Upper lobe of right lung (tissue), 1 donor: ENCODE results near the gene LMOD2. TPM values are rescaled to one million over a fixed set of nuclear protein-coding genes. Genes with fewer than 3 reads are reported as not detected.

Experiments used
- ATAC-seq: fragments of 200-7000 bp; cut with Tn5 transposase; one replicate; pipeline ENCODE4 v1.9.1; 2020; ENCODE audit warnings: mild to moderate bottlenecking, moderate library complexity
- DNase-seq: peaks from one replicate; pipeline ENCODE4 v3.0.0-alpha.2; 2020
- H3K27ac ChIP-seq: fragments of 200-600 bp; one replicate; pipeline ENCODE4 v1.8.0; 2022
- H3K27me3 ChIP-seq: fragments of 200-600 bp; one replicate; pipeline ENCODE4 v1.8.0; 2022; ENCODE audit warnings: mild to moderate bottlenecking
- H3K36me3 ChIP-seq: fragments of 200-600 bp; one replicate; pipeline ENCODE4 v1.8.0; 2022
- H3K4me1 ChIP-seq: fragments of 200-600 bp; one replicate; pipeline ENCODE4 v1.8.0; 2022
- H3K4me3 ChIP-seq: fragments of 200-600 bp; one replicate; pipeline ENCODE4 v1.8.0; 2022; ENCODE audit warnings: mild to moderate bottlenecking
- H3K9me3 ChIP-seq: fragments of 200-600 bp; one replicate; pipeline ENCODE4 v1.8.0; 2022
- intact Hi-C: fragments of 100-400 bp; cut with DNase I; formaldehyde crosslinking; loops from one replicate; pipeline ENCODE4 v1.11.0; 2022
- total RNA-seq: library from RNA; stranded (reverse); fragmentation: NEBNext Ultra II Directional; extraction: Animal tissue kit (Norgen Biotek cat#: 25700); gene quantifications from one replicate; pipeline ENCODE4 v1.2.1, GENCODE V29; 2021
- TF ChIP-seq, protein P1 (sequence below): fragments of 200-600 bp; IDR thresholded peaks from one replicate; pipeline ENCODE4 v1.8.0; 2022; ENCODE audit warnings: antibody characterized with exemption
- donor health status: DM: no; HTN: yes; CAD: no; lungs with severe emphysema.

LMOD2 gene
- total RNA-seq, 1 donor from 2014 or later: 0.17 TPM

DNA sequence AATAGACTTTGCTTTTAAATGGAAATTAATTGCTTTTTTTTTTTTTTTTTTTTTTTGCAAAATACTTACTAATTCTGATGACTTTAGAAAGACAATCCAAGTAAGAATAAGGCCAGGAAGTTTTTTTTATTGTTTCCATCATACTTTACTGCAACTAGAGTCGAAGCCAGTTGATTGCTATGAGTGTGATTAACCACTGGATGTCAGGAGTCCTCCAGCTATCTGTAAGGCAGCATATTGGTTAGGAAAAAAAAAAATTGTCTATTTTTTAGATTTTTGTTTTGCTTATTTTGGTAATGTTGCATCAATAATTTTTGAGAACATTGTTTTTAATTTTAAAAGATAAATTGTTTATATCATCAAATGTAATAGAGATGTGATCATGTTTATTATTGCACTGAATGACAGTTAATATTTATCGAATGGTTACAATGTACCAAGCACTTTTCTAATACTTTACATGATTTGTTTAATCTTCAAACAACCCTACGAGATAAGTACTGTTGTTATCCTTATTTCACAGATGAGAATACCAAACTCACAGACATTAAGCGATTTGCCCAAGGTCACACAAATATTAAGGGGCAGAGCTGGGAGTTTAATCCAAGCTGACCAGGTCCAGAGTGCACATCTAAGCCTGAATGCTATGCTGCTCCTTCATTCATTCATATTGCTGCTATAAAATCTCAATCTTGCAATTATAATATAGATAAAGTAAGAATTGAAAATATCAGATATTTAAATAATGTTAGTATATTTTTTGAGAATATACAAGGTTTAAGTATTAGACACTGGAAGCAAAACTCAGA, 19.9 kb upstream of the LMOD2 start:
- DNase-seq: no peak
- Histone ChIP-seq H3K4me1 (no peaks in the 10 kb centered on the region), H3K4me3 (no peak overlapping the region), H3K27ac (no peak overlapping the region), H3K9me3 (no peaks in the 10 kb centered on the region), H3K27me3 (no peaks in the 10 kb centered on the region), H3K36me3 (no peaks in the 10 kb centered on the region)
- no peak for ATAC-seq
- TF ChIP-seq, protein P1, sequence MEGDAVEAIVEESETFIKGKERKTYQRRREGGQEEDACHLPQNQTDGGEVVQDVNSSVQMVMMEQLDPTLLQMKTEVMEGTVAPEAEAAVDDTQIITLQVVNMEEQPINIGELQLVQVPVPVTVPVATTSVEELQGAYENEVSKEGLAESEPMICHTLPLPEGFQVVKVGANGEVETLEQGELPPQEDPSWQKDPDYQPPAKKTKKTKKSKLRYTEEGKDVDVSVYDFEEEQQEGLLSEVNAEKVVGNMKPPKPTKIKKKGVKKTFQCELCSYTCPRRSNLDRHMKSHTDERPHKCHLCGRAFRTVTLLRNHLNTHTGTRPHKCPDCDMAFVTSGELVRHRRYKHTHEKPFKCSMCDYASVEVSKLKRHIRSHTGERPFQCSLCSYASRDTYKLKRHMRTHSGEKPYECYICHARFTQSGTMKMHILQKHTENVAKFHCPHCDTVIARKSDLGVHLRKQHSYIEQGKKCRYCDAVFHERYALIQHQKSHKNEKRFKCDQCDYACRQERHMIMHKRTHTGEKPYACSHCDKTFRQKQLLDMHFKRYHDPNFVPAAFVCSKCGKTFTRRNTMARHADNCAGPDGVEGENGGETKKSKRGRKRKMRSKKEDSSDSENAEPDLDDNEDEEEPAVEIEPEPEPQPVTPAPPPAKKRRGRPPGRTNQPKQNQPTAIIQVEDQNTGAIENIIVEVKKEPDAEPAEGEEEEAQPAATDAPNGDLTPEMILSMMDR: peak; percentile 51
- intact Hi-C loops: loop anchor here (10.0 kb wide), 1 partner anchor 229 kb away; no protein-coding TSS in a partner anchor

DNA sequence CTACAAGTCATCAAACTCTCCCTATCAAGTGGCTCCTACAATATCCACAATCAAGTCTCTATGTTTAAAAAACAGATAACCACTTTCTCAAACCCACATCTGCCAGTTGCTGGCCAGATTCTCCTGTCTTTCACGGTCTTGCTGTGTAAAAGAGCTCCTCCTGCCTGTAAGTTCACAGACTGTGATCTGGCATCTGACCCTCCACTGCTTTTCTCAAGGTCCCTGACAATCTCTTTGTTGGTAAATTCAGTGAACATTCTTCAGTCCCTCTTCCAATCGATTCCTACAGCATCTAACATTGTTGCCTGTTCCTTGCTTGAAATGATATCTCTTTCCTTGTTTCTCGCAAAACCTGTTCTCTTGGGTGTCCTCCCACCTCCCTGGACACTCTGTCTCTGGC, 18.5 kb upstream of the LMOD2 start:
- ATAC-seq (no peak), DNase-seq (no peak)
- no peaks in the 10 kb centered on the region for H3K27me3 ChIP-seq
- no peaks in the 10 kb centered on the region for H3K9me3 ChIP-seq
- H3K4me1 ChIP-seq: no peaks in the 10 kb centered on the region
- intact Hi-C loops: loop anchor here (10.0 kb wide), 1 partner anchor 228 kb away; no protein-coding TSS in a partner anchor
- no peak overlapping the region for H3K4me3 ChIP-seq
- TF ChIP-seq, protein P1: no peak
- no peak overlapping the region for H3K27ac ChIP-seq
- H3K36me3 ChIP-seq: no peaks in the 10 kb centered on the region

DNA sequence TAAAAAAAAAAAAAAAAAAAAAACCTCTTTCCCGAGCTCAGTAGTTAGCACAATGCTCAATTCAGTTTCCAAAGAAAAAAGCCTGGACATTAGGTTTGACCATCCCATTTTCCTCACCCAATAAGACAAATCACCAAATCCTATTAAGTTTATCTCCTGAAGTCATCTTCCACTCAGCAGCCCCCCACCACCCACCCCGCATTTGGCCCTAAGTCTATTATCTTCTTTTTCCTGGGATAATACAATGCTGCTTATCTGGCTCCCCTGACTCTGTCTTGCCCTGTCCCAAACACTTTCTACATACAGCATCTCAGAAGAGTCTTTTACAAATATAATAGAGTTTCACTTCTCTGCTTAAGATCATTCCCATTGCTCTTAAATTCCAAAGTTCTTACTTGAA, 17.8 kb upstream of the LMOD2 start:
- TF ChIP-seq, protein P1: no peak
- Histone ChIP-seq H3K4me3 (no peak overlapping the region), H3K27me3 (no peaks in the 10 kb centered on the region), H3K4me1 (no peaks in the 10 kb centered on the region), H3K27ac (no peak overlapping the region), H3K9me3 (no peaks in the 10 kb centered on the region), H3K36me3 (no peaks in the 10 kb centered on the region)
- ATAC-seq (no peak), DNase-seq (no peak)
- intact Hi-C loops: loop anchor here (10.0 kb wide), 1 partner anchor 227 kb away; no protein-coding TSS in a partner anchor

DNA sequence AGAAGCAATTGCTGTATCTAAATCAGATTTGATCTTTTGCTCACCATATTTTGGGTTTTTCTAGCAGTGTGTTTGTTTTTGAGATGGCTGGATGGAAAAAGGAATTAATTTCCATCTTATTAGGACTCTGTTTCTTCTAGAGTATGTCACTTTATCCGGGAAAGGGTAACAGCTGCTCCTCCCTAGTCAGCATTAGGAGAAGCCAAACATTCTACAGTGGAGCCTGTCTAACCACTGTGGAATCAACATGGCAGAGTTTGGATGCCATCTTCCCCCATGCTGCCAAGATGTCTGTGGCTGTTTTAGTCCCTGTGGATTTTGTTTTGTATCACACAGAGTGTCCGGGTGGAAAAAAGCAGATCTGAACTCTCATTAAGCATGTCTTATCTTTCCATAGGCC, 16.0 kb upstream of the LMOD2 start:
- no peaks in the 10 kb centered on the region for H3K36me3 ChIP-seq
- intact Hi-C loops: loop anchor here (10.0 kb wide), 1 partner anchor 225 kb away; no protein-coding TSS in a partner anchor
- no peaks in the 10 kb centered on the region for H3K27me3 ChIP-seq
- no peak overlapping the region for H3K4me3 ChIP-seq
- ATAC-seq (no peak), DNase-seq (no peak)
- H3K27ac ChIP-seq: no peak overlapping the region
- TF ChIP-seq, protein P1: no peak
- H3K4me1 ChIP-seq: no peaks in the 10 kb centered on the region
- no peaks in the 10 kb centered on the region for H3K9me3 ChIP-seq

DNA sequence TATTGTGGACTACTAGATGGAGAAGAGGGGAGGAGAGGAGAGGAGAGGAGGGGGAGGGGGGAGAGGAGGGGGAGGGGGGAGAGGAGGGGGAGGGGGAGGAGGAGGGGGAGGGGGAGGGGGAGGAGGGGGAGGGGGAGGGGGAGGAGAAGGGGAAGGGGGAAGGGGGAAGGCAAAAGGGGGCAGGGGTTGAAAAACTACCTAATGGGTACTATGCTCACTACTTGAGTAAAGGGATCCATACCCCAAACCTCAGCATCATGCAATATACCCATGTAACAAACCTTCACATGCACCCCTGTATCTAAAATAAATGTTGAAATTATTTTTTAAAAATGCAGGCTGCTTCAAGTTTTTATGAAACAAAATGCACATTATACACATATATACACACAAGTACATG, 15.1 kb upstream of the LMOD2 start:
- H3K27me3 ChIP-seq: no peaks in the 10 kb centered on the region
- H3K9me3 ChIP-seq: no peaks in the 10 kb centered on the region
- no peak for ATAC-seq
- intact Hi-C loops: no loop called here
- TF ChIP-seq, protein P1: no peak
- H3K36me3 ChIP-seq: no peaks in the 10 kb centered on the region
- H3K27ac ChIP-seq: no peak overlapping the region
- no peaks in the 10 kb centered on the region for H3K4me1 ChIP-seq
- no peak for DNase-seq
- no peak overlapping the region for H3K4me3 ChIP-seq
